ENCODE measurements around the gene SIRT5. TPM values are rescaled to one million over a fixed set of nuclear protein-coding genes. Genes with fewer than 3 reads are reported as not detected.

The SIRT5 gene
- total and polyA plus RNA-seq, 2 experiments from 2014 or later = 4.8 to 6.1 TPM

DNA sequence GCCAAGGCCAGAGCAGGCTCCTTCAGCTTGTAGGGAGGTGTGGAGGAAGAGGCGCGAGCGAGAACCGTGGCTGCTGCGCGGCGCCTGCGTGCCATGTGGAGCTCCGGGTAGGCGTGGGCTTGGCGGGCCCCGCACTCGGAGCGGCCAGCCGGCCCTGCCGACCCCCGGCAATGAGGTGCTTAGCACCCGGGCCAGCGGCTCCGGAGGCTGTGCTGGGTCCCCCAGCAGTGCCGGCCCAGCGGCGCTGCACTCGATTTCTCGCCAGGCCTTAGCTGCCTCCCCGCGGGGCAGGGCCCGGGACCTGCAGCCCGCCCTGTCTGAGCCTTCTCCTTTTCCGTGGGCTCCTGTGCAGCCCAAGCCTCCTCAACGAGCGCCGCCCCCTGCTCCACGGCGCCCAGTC, 32.9 kb upstream of the SIRT5 start:
- Histone ChIP-seq H3K9me3 (ENCODE audit: low read depth) (no peaks in the 10 kb centered on the region), H3K36me3 (ENCODE audit: low read depth) (no peaks in the 10 kb centered on the region), H2AFZ (no peak overlapping the region), H3K9ac (no peak overlapping the region), H3K27ac (no peak overlapping the region), H3K27me3 (replicated peaks; ENCODE audit: insufficient read depth) (peaks cover 3% of the 10 kb centered on the region; the same call in 1 of the 2 replicates), H3K4me3 (no peak overlapping the region), H3K4me1 (ENCODE audit: insufficient read depth) (peaks cover 7% of the 10 kb centered on the region), H3F3A (ENCODE audit: insufficient read depth) (no peaks in the 10 kb centered on the region), H3K79me2 (ENCODE audit: insufficient read depth) (no peaks in the 10 kb centered on the region), H3K4me2 (ENCODE audit: unreplicated experiment) (no peak overlapping the region), H4K20me1 (ENCODE audit: insufficient read depth) (no peaks in the 10 kb centered on the region), H3K9me2 (ENCODE audit: insufficient read depth) (no peaks in the 10 kb centered on the region)
- in situ Hi-C loops (cut with MboI) = loop anchor here (25.0 kb wide), 2 partner anchors 204 to 629 kb away; partner anchors contain the start of gene TBC1D7
- no peak for DNase-seq
- TF ChIP-seq EZH2 (IDR thresholded peaks at IDR 0.05; ENCODE audit: insufficient read depth, poor library complexity, severe bottlenecking) = no peak
- no peak for TF ChIP-seq EZH2phosphoT487 (IDR thresholded peaks at IDR 0.05; ENCODE audit: insufficient read depth, low read depth)
- WGBS, 2 experiments (ENCODE audit: low coverage in 1 of 2, low lambda C conversion rate in 2 of 2, missing lambda C conversion rate in 2 of 2) = 96 to 98% methylated on average over 21 to 34 of the region's 35 CpGs

DNA sequence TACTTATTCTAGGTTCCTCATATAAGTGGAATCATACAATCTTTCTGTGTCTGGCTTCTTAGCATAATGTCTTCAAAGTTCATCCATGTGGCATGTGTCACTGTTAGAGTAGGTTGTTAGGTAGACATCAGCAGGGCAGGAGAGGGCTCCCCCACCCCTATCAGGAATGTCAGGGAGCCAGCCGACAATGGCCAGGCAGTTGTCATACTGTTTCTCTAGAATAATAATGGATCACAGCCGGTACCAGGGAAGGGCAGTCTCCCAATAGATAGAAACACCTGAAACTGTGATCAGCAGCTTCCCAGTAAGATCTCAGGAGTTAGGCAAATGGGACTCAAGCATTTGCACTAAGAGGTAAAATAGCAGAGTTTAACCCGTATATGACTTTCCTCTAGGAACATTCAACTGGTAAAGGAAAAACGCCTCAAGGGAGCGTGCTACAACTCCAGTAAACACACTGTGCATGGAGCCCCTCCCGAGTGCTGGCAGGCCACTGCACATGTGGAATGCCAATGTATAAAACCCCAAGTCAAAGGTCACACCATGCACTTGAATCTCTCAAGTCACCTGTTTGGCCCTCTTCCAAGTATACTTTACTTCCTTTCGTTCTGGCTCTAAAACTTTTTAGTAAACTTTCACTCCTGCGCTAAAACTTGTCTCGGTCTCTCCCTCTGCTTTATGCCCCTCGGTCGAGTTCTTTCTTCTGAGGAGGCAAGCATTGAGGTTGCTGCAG, 29.8 kb upstream of the SIRT5 start:
- 75 to 77% methylated on average over 11 of the region's 11 CpGs for WGBS, 2 experiments (ENCODE audit: low coverage in 1 of 2, low lambda C conversion rate in 2 of 2, missing lambda C conversion rate in 2 of 2)
- no peak overlapping the region for H3K9ac ChIP-seq
- H3K9me3 ChIP-seq (ENCODE audit: low read depth) = no peaks in the 10 kb centered on the region
- DNase-seq = no peak
- in situ Hi-C loops (cut with MboI) = loop anchor here (25.0 kb wide), 2 partner anchors 207 to 632 kb away; partner anchors contain the start of gene TBC1D7
- no peak for TF ChIP-seq EZH2phosphoT487 (IDR thresholded peaks at IDR 0.05; ENCODE audit: insufficient read depth, low read depth)
- no peak for TF ChIP-seq EZH2 (IDR thresholded peaks at IDR 0.05; ENCODE audit: insufficient read depth, poor library complexity, severe bottlenecking)
- no peak overlapping the region for H3K4me3 ChIP-seq
- no peaks in the 10 kb centered on the region for H3K36me3 ChIP-seq (ENCODE audit: low read depth)
- H3K4me2 ChIP-seq (ENCODE audit: unreplicated experiment) = no peak overlapping the region
- H3K4me1 ChIP-seq (ENCODE audit: insufficient read depth) = no peaks in the 10 kb centered on the region
- H2AFZ ChIP-seq = no peak overlapping the region
- no peaks in the 10 kb centered on the region for H4K20me1 ChIP-seq (ENCODE audit: insufficient read depth)
- H3K79me2 ChIP-seq (ENCODE audit: insufficient read depth) = no peaks in the 10 kb centered on the region
- H3K27me3 ChIP-seq (replicated peaks; ENCODE audit: insufficient read depth) = no peaks in the 10 kb centered on the region
- no peaks in the 10 kb centered on the region for H3F3A ChIP-seq (ENCODE audit: insufficient read depth)
- no peaks in the 10 kb centered on the region for H3K9me2 ChIP-seq (ENCODE audit: insufficient read depth)
- no peak overlapping the region for H3K27ac ChIP-seq

- Histone ChIP-seq H3K9me2 (ENCODE audit: insufficient read depth) (no peaks in the 10 kb centered on the region), H3K27ac (no peak overlapping the region), H3K9ac (no peak overlapping the region), H3K79me2 (ENCODE audit: insufficient read depth) (no peaks in the 10 kb centered on the region), H3K9me3 (ENCODE audit: low read depth) (no peaks in the 10 kb centered on the region), H2AFZ (no peak overlapping the region), H3K4me1 (ENCODE audit: insufficient read depth) (no peaks in the 10 kb centered on the region), H4K20me1 (ENCODE audit: insufficient read depth) (no peaks in the 10 kb centered on the region), H3K4me3 (no peak overlapping the region), H3K4me2 (ENCODE audit: unreplicated experiment) (no peak overlapping the region), H3K27me3 (replicated peaks; ENCODE audit: insufficient read depth) (no peaks in the 10 kb centered on the region), H3K36me3 (ENCODE audit: low read depth) (no peaks in the 10 kb centered on the region), H3F3A (ENCODE audit: insufficient read depth) (no peaks in the 10 kb centered on the region)
- in situ Hi-C loops (cut with MboI) = loop anchor here (25.0 kb wide), 2 partner anchors 209 to 634 kb away; partner anchors contain the start of gene TBC1D7
- DNase-seq = no peak
- TF ChIP-seq EZH2 (IDR thresholded peaks at IDR 0.05; ENCODE audit: insufficient read depth, poor library complexity, severe bottlenecking) (no peak), EZH2phosphoT487 (IDR thresholded peaks at IDR 0.05; ENCODE audit: insufficient read depth, low read depth) (no peak)
Measured at GRCh38 chr6:13545885-13546284, 28.5 kb upstream of the SIRT5 start.

DNA sequence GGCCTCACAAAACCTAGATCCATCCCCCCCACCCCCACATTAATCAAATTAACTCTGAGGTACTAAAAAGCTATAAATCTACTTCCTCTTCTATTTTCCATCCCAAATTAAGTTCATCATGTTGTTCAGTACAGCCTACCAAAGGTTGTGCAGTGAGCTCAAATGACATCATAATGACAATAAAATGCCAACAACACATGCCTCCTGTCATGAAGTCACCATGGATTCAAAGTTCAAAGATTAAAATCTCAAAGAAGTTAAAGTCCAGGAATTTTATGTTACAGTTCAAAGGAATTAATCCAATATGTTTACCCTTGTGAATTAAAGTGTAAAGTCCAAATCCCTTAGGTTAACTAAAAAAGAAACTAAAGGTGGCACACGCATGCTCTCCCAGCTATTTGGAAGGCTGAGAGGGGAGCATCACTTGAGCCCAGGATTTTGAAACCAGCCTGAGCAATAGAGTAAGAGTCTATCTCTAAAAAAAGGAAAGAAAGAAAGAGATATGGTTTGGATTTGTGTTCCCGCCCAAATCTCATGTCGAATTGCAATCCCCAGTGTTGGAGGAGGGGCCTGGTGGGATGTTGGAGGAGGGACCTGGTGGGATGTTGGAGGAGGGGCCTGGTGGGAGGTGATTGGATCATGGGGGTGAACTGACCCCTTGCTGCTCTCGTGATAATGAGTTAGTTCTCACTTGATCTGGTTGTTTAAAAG, 25.7 kb upstream of the SIRT5 start:
- TF ChIP-seq EZH2 (IDR thresholded peaks at IDR 0.05; ENCODE audit: insufficient read depth, poor library complexity, severe bottlenecking) (no peak), EZH2phosphoT487 (IDR thresholded peaks at IDR 0.05; ENCODE audit: insufficient read depth, low read depth) (no peak)
- Histone ChIP-seq H3K4me3 (no peak overlapping the region), H2AFZ (no peak overlapping the region), H3F3A (ENCODE audit: insufficient read depth) (no peaks in the 10 kb centered on the region), H3K36me3 (ENCODE audit: low read depth) (no peaks in the 10 kb centered on the region), H3K27ac (no peak overlapping the region), H3K9me2 (ENCODE audit: insufficient read depth) (no peaks in the 10 kb centered on the region), H4K20me1 (ENCODE audit: insufficient read depth) (no peaks in the 10 kb centered on the region), H3K79me2 (ENCODE audit: insufficient read depth) (no peaks in the 10 kb centered on the region), H3K9me3 (ENCODE audit: low read depth) (no peaks in the 10 kb centered on the region), H3K4me2 (ENCODE audit: unreplicated experiment) (no peak overlapping the region), H3K9ac (no peak overlapping the region), H3K4me1 (ENCODE audit: insufficient read depth) (no peaks in the 10 kb centered on the region), H3K27me3 (replicated peaks; ENCODE audit: insufficient read depth) (no peaks in the 10 kb centered on the region)
- in situ Hi-C loops (cut with MboI) = loop anchor here (25.0 kb wide), 2 partner anchors 211 to 636 kb away; partner anchors contain the start of gene TBC1D7
- DNase-seq = no peak
- WGBS, 2 experiments (ENCODE audit: low coverage in 1 of 2, low lambda C conversion rate in 2 of 2, missing lambda C conversion rate in 2 of 2) = 75 to 82% methylated on average over 4 of the region's 4 CpGs

Data from GM23248 (cell line).